Measurements from ENCODE around the gene AXIN1.

- no peak for TF ChIP-seq E2F5 (CRISPR knock-in tag; IDR thresholded peaks at IDR 0.05)
- TF ChIP-seq ATF6 (CRISPR knock-in tag; IDR thresholded peaks at IDR 0.05), result no peak
- no peak for TF ChIP-seq BRD4 (IDR thresholded peaks at IDR 0.05)
- TF ChIP-seq SP1 (CRISPR knock-in tag; IDR thresholded peaks at IDR 0.05), result no peak
- no peak for TF ChIP-seq HMGN3 (IDR thresholded peaks at IDR 0.05; ENCODE audit: borderline replicate concordance, extremely low read depth, insufficient read length, low read depth, low read length)
- no peak for TF ChIP-seq CTCF (IDR thresholded peaks at IDR 0.05 in 2 of 3, conservative IDR thresholded peaks at IDR 0.05 in 1 of 3; ENCODE audit: insufficient read depth in 2 of 3, low read depth in 1 of 3, low read length in 3 of 3)
- no peak for TF ChIP-seq TAF1 (IDR thresholded peaks at IDR 0.05; ENCODE audit: control insufficient read depth, extremely low read depth, insufficient read depth, low read length, severe bottlenecking)
These were observed 12.8 kb downstream of the AXIN1 start for GRCh38 chr16:339680-340079.

Data from K562 (cell line).